Mesodermal cell (in vitro differentiated cells): Measurements from ENCODE around the gene NGEF. TPM values are rescaled to one million over a fixed set of nuclear protein-coding genes. Genes with fewer than 3 reads are reported as not detected.
A peak's percentile ranks its signal among the peaks of the same experiment; 100 is the strongest.

ENCODE experiments used
- H3K27ac ChIP-seq: 2 replicates; pipeline ENCODE4 v1.7.0; 2013; ENCODE audit warnings: mild to moderate bottlenecking, low read depth, low read length, moderate library complexity; ENCODE audit not compliant: severe bottlenecking
- H3K36me3 ChIP-seq: 2 replicates; pipeline ENCODE4 v1.7.1; 2013; ENCODE audit warnings: mild to moderate bottlenecking, low read length, moderate library complexity; ENCODE audit not compliant: control insufficient read depth, insufficient read depth
- H3K4me1 ChIP-seq: one replicate; pipeline ENCODE4 v1.7.1; 2013; ENCODE audit warnings: mild to moderate bottlenecking, low read length; ENCODE audit not compliant: insufficient read depth, control insufficient read depth, poor library complexity, severe bottlenecking
- H3K4me3 ChIP-seq: 2 replicates; pipeline ENCODE4 v1.7.0; 2013; ENCODE audit warnings: low read length, control low read depth, mild to moderate bottlenecking; ENCODE audit not compliant: insufficient read depth, poor library complexity, severe bottlenecking; ENCODE audit errors: extremely low read depth
- H3K9me3 ChIP-seq: 2 replicates; pipeline ENCODE4 v1.7.1; 2013; ENCODE audit warnings: mild to moderate bottlenecking, low read length, moderate library complexity; ENCODE audit not compliant: control insufficient read depth
- WGBS, 2 experiments: methylation state at CpG; one replicate each; pipeline ENCODE4 v1.1.5; 2013; ENCODE audit warnings: missing lambda C conversion rate in 2 of 2; ENCODE audit not compliant: insufficient coverage in 2 of 2; 5-methylcytosine and 5-hydroxymethylcytosine counted together
- polyA plus RNA-seq, 2 experiments: library from polyadenylated mRNA; stranded (reverse); fragments of 50-300 nt; gene quantifications; one replicate each; pipeline ENCODE4 v1.2.3, GENCODE V29; 2013

NGEF gene, protein sequence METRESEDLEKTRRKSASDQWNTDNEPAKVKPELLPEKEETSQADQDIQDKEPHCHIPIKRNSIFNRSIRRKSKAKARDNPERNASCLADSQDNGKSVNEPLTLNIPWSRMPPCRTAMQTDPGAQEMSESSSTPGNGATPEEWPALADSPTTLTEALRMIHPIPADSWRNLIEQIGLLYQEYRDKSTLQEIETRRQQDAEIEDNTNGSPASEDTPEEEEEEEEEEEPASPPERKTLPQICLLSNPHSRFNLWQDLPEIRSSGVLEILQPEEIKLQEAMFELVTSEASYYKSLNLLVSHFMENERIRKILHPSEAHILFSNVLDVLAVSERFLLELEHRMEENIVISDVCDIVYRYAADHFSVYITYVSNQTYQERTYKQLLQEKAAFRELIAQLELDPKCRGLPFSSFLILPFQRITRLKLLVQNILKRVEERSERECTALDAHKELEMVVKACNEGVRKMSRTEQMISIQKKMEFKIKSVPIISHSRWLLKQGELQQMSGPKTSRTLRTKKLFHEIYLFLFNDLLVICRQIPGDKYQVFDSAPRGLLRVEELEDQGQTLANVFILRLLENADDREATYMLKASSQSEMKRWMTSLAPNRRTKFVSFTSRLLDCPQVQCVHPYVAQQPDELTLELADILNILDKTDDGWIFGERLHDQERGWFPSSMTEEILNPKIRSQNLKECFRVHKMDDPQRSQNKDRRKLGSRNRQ
- 2.5 TPM for polyA plus RNA-seq (2013, experiment 1 of 2)
- 0.81 TPM for polyA plus RNA-seq (2013, experiment 2 of 2)

DNA sequence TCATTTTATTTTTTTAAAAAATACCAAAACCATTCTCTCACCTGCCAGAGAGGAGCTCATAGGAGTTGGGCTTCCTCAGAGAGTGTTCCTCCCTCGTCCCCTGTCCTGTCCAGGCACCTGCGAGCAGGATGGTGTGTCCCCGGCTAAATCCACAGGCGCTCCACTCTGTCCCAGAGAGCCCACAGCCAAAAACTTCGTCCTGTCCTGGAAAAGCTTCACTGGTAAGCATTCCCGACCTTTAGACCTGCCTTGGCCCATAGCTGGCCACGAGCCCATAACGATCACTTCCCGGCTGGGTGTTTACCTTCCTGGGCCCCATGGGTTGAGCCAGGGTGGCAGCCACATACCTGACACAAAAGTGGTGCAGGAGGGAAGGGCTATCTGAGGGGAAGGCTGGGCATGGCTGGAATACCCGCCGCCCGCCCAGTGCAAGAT, at the start of gene NGEF:
Gene NGEF (minus strand): TSS at position 230 of the 435 bp plus-strand sequence. CDS start 38,366 bp downstream, outside the sequence.
- WGBS, 2 experiments: 93 to 95% methylated on average over 10 to 12 of the region's 12 CpGs
- H3K9me3 ChIP-seq: no peaks in the 10 kb centered on the region
- H3K27ac ChIP-seq: no peak within 1 kb of the TSS
- no peak within 1 kb of the TSS for H3K4me3 ChIP-seq
- no peaks in the 10 kb centered on the region for H3K36me3 ChIP-seq
- no peaks in the 10 kb centered on the region for H3K4me1 ChIP-seq

DNA sequence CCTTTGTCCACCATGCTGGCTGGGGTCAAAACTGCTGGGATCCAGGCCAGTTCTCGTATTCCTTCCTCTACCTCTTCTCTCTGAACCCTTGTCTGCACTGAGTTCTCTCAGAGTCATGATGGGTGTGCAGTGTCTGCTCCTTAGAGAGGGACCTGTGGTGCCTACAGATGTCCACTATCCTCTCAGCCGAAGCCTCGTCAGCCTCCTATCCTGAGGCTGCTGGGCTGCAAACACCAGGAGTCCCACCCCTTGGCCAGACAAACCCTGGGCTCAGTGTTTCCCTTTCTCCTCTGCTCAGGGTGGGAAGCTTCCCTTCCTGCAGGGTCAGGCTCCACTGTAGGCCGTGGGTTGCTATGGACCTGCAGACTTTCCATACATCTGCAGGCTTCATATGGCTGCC, 49.4 kb upstream of the NGEF start:
- no peak overlapping the region for H3K4me3 ChIP-seq
- no peaks in the 10 kb centered on the region for H3K9me3 ChIP-seq
- peaks cover 10% of the 10 kb centered on the region for H3K4me1 ChIP-seq
- no peaks in the 10 kb centered on the region for H3K36me3 ChIP-seq
- no peak overlapping the region for H3K27ac ChIP-seq
- WGBS, 2 experiments: 95 to 98% methylated on average over 3 to 4 of the region's 4 CpGs

DNA sequence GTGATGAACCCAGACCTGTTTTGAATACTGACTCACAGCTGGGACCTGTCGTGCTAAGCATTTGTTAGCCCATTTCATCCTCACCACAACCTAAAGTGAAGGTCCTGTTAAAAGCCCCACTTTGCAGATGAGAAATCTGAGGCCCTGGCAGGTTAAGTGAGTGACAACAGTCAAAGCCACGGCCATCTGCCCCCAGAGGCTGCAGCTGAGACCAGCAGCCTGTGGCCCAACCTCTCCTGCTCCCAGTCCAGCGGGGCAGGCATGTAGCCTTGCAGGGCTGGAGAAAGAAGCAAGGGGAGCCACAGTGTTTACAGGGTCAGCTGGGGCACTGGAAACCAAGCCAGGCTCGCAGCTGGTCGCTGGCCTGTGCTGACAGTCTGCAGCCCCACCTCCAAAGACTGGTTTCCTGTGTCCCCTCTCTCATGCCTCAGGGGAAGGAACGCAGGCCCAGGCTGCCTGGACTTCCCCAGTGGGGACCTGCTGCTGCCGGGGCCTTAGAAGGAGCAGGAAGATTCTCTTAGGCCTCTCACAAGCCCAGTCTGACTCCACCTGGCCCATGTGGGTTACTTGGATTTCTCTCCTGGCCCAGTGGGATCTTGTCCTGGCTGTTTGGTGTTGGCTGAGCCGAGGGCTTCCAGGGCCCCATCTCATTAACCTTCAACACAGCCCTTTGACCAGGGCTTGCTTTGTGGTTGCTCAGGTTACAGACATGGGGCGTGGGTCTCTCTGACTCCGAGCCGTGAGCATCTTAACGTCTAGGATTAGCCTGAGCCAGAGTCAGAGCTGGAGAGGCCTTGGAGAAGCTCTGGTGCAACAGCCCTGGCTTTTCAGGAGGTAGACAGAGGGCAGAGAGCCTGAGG, 48.8 kb upstream of the NGEF start:
- 71 to 72% methylated on average over 10 of the region's 12 CpGs for WGBS, 2 experiments
- Histone ChIP-seq H3K9me3 (no peaks in the 10 kb centered on the region), H3K27ac (peak overlapping the region; percentile 5), H3K4me1 (peaks cover 10% of the 10 kb centered on the region), H3K36me3 (no peaks in the 10 kb centered on the region), H3K4me3 (no peak overlapping the region)

DNA sequence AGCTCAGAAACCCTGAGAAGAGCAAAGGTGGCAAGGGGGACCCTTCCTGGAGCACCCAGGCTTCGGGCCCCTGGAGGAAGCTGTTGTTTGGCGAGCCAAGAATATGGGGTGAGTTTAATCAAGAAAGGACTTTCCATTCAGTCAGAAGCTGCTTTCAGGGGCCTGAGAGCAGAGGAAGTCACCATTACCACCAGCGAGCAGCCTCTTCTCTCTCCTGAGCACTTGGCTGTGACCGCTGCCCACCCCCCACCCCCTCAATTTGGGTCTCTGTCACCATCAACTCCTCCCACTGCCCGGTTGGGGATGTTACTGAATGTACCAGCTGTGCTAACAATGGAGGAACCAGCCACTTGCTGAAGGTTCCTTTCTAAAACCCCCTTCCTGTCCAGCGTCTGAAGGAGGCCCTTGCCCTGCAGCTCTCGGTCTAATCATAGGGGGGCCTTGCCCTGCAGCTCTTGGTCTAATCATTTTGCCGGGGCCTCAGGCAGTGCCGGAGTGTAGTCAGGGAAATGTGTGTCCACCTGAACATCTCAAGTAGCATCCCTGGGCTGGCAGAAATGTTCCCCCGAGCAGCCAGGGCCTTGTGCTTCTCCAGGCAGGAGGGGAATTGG, 48.0 kb upstream of the NGEF start:
- Histone ChIP-seq H3K9me3 (no peaks in the 10 kb centered on the region), H3K36me3 (no peaks in the 10 kb centered on the region), H3K4me1 (peaks cover 10% of the 10 kb centered on the region), H3K27ac (no peak overlapping the region), H3K4me3 (no peak overlapping the region)
- WGBS, 2 experiments: 88 to 94% methylated on average over 5 to 7 of the region's 10 CpGs

DNA sequence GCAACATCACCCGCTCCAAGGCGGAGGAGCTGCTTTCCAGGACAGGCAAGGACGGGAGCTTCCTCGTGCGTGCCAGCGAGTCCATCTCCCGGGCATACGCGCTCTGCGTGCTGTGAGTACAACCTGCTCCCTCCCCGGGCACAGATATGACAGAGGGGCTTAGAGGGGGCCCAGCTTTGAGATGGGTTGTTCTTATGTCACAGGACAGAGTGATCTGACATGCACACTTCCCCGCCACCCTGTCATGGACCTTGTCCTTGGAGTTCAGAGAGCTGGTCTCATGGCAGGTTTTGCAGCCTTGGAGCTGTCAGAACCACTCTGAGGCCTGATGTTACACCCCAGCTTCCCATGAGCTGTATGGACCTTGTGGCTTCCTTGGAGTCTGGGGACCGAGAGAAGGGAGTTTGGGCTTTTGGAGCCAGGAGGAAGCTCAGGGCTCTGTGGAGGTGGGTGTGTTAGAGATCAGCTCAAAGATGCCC, 47.5 kb upstream of the NGEF start:
- H3K9me3 ChIP-seq: no peaks in the 10 kb centered on the region
- H3K4me1 ChIP-seq: peaks cover 10% of the 10 kb centered on the region
- no peaks in the 10 kb centered on the region for H3K36me3 ChIP-seq
- no peak overlapping the region for H3K4me3 ChIP-seq
- 91 to 97% methylated on average over 12 to 13 of the region's 13 CpGs for WGBS, 2 experiments
- H3K27ac ChIP-seq: no peak overlapping the region

DNA sequence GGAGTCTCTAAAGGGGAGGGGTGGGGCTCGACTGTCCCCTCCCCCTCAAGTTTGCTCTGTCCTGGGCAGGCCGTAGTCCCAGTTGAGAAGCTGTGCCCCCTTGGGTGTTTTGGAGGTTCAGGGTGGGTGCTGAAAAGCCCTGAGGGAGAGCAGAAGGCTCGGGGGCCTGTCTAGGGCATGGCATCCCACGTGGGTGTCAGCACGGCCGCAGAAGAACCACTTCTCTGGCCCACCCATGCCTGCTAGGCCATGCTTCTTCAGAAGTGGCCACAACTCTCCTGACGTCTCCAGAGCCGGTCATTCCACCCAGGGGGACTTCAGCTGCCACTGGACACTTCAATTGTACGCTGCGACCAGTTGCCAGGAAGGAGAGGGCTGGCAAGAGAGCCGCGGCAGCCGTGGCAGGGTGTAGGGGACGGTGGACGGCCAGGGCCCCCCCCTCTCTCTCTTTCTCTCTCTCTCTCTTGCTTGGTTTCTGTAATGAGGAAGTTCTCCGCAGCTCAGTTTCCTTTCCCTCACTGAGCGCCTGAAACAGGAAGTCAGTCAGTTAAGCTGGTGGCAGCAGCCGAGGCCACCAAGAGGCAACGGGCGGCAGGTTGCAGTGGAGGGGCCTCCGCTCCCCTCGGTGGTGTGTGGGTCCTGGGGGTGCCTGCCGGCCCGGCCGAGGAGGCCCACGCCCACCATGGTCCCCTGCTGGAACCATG, 46.9 kb upstream of the NGEF start, which contains the start of gene INPP5D:
Gene INPP5D (plus strand): TSS at position 546 of the 704 bp plus-strand sequence. CDS start 137 bp downstream, at position 683.
- WGBS, 2 experiments: 84 to 92% methylated on average over 15 to 18 of the region's 26 CpGs

DNA sequence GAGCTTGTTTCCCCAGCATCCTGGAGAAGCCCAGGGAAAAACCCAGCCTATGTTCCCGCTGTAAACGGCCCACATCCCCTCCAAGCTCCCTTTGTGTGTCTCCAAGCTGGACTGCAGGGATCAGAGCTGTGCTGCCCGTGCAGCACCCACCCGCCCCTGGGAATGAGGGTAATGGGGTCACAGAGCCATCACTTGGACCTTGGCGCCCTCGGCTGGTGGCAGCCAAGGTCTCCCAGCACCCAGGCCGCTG, 46.4 kb upstream of the NGEF start:
- no peak overlapping the region for H3K27ac ChIP-seq
- H3K4me3 ChIP-seq: no peak overlapping the region
- no peaks in the 10 kb centered on the region for H3K9me3 ChIP-seq
- peaks cover 10% of the 10 kb centered on the region for H3K4me1 ChIP-seq
- no peaks in the 10 kb centered on the region for H3K36me3 ChIP-seq
- WGBS, 2 experiments: 70 to 72% methylated on average over 3 to 5 of the region's 7 CpGs

More for the DNA sequence above, 46.9 kb upstream of the NGEF start, which contains the start of gene INPP5D:
- H3K4me3 ChIP-seq: no peak within 1 kb of the TSS
- no peaks in the 10 kb centered on the region for H3K36me3 ChIP-seq
- H3K9me3 ChIP-seq: no peaks in the 10 kb centered on the region
- H3K4me1 ChIP-seq: peaks cover 10% of the 10 kb centered on the region
- no peak within 1 kb of the TSS for H3K27ac ChIP-seq

DNA sequence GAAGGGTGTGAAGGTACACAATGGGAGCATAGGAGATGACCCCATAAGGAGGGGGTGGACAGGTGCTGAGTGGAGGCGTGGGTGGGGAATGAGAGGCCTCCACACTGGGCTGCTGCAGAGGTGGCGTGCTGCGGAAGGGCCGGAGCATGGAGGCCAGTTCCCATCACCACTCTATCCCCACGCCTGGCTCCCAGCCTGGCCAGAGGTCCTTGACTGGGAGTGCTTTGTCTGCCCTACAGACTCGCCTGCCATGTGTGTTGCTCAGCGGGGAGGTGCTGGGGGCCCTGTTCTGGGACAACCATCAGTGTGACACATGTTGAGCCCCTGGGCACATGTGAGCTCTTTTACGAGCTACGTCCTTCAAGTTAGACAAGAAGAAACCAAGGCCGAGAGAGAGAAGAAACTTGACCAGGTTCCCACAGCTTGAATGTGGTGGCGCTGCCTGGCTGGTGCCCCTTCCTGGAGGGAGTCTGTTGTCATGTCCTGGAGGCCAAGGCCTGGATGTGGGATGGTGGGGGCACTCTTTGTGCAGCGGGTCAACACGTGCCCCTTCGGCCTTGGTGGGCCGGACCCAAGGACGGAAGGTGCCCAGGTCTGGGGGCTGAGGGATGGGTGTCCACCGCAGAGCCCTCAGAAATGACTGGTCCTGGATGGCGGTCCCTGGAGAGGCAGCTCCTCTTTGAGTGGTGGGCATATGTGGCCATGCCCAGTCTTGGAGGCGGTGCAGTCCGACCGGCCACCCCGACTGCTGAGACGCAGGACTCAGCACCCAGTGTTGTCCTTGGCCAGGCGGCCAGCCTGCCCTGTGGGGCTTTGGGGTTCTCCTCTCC, 45.9 kb upstream of the NGEF start:
- WGBS, 2 experiments: 95 to 97% methylated on average over 18 to 19 of the region's 24 CpGs
- Histone ChIP-seq H3K36me3 (no peaks in the 10 kb centered on the region), H3K4me1 (peaks cover 10% of the 10 kb centered on the region)

DNA sequence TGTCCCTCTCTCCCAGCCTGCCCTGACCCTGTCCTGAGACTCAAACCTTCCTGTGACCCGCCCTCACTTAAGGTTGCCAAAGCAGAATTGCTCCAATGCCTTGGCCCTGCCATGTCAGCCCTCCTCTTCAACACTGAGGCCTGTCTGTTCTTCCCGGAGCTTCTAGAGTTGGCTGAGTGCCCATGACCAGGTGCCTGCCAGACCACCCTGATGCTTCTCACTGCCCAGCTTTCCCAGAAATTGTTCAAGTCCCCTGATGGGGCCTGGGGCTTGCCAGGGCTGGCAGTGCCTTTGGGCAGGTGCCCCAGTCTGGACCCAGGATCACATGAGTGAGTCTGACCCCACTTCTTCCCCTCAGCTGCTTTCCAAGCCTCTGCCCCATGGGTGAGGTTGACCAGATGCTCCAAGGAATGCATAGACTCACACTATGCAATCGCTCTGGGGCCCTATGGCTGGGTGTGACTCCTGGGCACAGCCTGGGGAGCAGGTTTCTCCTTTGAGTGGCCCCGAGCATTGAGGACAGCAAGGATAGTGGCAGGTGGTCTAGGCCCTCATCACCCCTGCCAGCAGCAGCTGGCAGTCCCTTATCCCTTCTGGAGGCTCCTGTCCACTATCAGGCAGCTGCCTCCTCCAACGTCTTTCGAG, 44.0 kb upstream of the NGEF start:
- no peaks in the 10 kb centered on the region for H3K9me3 ChIP-seq
- no peak overlapping the region for H3K4me3 ChIP-seq
- no peak overlapping the region for H3K27ac ChIP-seq
- 76 to 92% methylated on average over 5 to 6 of the region's 6 CpGs for WGBS, 2 experiments
- H3K36me3 ChIP-seq: no peaks in the 10 kb centered on the region
- H3K4me1 ChIP-seq: peaks cover 10% of the 10 kb centered on the region

More for the DNA sequence above, 45.9 kb upstream of the NGEF start:
- Histone ChIP-seq H3K9me3 (no peaks in the 10 kb centered on the region), H3K27ac (no peak overlapping the region), H3K4me3 (no peak overlapping the region)
